GM10266 (cell line): ENCODE measurements around the gene IFT20.
"Not testable (repeated sequence)": the region's sequence is repeated elsewhere in the genome, so short reads cannot be mapped to it uniquely, and the experiment has no call there.

Experiments used
- DNase-seq: peaks from one replicate; pipeline ENCODE4 v3.0.0; 2012; ENCODE audit errors: extremely low spot score
- TF ChIP-seq, protein P1 (sequence below): IDR thresholded peaks from 2 replicates; pipeline ENCODE4 v1.5.1; 2012; ENCODE audit warnings: mild to moderate bottlenecking, low read depth; ENCODE audit not compliant: control insufficient read depth, insufficient read depth; ENCODE audit errors: missing control alignments

Gene IFT20

DNA sequence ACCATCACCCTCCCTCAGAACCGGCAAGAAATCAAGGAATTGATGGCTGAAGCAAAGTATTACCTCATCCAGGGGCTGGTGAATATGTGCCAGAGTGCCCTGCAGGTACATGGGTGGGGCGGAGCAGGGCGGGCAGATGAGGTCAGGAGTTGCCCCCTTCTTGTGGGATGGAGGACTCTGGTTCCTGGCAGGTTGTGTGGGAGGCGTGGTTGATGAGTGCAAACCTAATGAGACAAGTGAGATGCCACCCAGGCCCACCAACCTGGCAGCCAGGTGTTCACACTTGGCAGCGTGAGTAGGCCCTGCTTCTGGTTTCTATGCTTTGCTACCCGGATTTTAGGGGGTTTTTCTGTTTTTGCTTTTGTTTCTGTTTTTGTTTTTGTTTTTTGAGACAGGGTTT, 5.1 kb upstream of the IFT20 start:
- TF ChIP-seq, protein P1, sequence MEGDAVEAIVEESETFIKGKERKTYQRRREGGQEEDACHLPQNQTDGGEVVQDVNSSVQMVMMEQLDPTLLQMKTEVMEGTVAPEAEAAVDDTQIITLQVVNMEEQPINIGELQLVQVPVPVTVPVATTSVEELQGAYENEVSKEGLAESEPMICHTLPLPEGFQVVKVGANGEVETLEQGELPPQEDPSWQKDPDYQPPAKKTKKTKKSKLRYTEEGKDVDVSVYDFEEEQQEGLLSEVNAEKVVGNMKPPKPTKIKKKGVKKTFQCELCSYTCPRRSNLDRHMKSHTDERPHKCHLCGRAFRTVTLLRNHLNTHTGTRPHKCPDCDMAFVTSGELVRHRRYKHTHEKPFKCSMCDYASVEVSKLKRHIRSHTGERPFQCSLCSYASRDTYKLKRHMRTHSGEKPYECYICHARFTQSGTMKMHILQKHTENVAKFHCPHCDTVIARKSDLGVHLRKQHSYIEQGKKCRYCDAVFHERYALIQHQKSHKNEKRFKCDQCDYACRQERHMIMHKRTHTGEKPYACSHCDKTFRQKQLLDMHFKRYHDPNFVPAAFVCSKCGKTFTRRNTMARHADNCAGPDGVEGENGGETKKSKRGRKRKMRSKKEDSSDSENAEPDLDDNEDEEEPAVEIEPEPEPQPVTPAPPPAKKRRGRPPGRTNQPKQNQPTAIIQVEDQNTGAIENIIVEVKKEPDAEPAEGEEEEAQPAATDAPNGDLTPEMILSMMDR: no peak

DNA sequence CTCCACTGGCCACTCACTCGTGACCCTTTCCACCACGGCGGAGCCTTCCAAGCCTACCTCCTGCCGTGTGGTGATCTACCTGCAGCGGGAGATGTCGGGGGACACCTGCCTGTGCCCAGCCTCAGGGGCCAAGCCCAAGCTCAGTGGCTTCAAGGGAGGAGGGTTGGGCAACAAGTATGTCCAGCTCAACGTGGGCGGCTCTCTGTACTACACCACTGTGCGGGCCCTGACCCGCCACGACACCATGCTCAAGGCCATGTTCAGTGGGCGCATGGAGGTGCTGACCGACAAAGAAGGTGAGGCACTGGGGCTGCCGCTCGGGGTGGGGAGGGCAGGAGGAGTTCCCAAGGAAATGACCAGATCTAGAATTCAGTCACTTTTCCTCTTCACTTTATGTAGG, 4.2 kb upstream of the IFT20 start:
- DNase-seq: no peak
- TF ChIP-seq, protein P1: no peak

More for the DNA sequence above, 5.1 kb upstream of the IFT20 start:
- DNase-seq: no peak

DNA sequence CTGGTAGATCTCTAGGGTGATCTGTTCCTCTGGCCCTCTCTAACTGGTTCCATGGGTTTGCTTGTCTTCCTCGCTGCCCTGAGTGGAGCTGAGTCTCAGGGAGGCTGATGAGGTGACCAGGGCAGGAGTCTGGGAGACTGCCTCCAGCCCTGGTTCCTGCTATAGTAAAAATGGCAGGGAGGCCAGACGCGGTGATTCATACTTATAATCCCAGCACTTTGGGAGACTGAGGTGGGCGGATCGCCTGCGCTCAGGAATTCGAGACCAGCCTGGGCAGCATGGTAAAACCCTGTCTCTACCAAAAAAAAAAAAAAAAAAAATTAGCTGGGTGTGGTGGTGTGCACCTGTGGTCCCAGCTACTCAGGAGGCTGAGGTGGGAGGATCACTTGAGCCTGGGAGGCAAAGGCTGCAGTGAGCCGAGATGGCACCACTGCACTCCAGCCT, 3.5 kb upstream of the IFT20 start:
- not testable (repeated sequence) for DNase-seq

DNA sequence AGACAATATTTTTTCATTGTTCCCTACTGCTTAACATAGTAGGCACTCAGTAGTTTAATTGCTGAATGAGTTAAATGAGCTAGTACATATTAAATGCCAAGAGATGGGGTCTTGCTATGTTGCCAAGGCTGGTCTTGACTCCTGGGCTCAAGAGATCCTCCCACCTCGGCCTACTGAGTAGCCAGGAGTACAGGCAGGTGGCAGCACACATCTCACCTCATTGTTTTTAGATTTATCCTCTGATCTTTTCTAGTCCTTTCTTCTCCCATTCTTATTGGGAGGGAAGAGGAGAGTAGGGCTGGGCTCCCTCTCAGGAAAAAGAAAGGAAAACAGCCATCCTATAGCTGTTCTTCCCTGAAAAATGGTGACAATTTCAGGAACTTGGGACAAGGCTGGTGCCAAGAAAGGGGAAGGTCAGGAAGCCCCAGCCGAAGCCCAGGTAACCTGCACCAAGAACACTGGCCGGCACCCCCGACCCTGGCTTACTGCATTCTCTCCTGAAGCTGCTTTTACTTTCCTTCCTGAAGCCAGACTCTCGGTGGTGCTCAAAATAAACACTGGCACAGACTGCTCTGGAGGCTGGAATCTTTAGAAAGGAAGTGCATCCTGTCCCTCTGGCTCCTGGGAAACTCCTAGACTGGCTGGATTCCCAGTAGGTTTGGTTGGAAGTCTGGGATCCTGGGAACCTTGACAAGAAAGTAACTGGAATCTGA, 2.9 kb upstream of the IFT20 start:
- TF ChIP-seq, protein P1: no peak
- no peak for DNase-seq

DNA sequence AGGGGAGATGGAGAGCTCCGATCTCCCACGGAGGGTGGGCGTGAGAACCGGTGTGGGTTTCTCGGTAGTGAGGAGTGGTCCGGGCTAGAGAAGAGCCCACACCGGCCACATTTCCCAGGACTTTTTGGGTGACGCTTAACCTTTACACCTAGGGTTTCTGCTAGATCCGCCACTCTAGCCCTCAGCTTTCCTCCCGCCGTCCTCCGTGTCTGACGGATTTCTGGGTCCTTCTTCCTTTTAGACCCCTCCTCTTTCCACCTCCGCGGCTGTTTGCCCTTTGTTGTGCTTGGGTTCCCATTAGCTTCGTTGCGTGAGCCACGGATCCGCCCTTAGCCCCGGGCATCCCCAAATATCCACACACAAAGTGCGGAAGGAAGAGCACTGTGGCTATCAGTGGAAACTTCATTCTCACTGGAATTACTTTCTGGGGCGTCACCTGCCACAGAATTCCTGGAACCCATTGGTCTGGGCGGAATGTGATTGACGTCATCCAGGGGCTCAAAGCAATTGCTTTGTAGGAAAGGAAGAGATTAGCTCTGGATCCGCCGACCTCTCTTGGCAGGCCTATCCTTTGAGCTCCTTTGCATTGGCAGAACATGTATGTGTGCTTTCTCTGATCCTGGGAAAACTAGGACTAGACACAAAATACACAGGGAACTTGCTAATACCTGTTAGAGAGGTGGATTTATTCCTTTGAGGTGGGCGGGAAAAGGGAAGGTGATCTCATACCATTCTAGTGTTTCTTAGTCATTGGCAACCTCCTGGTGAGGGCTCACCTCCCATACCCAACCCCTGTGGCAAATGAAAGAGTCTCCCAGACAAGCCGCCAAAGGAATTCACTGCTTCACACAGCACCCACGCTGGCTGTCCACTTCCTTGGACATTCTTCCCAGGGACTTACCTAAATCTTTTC, 943 bp upstream of the IFT20 start:
- TF ChIP-seq, protein P1: no peak
- no peak for DNase-seq

DNA sequence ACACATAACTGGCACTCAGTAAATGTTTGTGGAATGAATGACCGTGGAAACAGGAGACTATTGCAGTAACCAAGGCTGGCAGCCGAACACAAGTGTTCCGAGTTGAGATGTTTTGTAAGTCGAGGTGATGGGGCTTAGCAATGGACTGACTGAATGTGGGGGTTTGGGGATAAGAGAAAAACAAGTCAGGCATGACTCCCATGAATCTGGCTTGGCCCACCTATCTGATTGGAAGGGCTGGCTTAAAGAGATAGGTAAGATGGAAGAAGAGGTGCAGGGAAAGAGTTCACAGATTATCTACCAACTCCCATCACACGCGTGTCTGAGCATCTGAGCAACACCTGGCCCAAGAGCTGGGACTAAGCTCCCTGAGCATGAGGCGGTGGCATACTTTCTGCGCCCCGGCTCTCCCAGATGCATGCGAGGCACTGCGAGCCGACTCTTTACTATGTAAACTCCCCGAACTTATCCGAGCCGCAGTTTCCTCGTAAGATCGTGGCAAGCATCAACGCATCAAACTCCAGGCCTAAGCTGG, 539 bp downstream of the IFT20 start:
- no peak for DNase-seq
- TF ChIP-seq, protein P1: peak; percentile 17

DNA sequence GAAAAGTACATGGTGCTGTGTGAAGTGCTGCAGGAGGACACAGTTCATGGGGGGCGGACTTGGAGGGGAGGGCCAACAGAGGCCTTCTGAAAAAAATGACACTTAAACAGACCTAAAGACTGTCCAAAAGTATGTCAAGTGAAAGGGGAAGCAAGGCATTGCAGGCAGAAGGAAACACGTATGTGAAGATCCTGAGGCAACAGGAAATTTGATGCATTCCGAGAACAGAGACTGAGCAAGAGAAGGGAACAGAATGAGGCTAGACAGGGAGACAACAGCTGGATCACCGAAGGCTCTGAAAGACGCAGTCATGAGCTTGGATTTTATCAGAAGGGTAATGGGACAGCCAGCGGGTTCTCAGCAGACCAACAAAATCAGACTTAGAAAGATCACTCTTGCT, 1.1 kb downstream of the IFT20 start:
- TF ChIP-seq, protein P1: no peak
- DNase-seq: no peak
